Measurements from ENCODE around the gene CALR3.

DNA sequence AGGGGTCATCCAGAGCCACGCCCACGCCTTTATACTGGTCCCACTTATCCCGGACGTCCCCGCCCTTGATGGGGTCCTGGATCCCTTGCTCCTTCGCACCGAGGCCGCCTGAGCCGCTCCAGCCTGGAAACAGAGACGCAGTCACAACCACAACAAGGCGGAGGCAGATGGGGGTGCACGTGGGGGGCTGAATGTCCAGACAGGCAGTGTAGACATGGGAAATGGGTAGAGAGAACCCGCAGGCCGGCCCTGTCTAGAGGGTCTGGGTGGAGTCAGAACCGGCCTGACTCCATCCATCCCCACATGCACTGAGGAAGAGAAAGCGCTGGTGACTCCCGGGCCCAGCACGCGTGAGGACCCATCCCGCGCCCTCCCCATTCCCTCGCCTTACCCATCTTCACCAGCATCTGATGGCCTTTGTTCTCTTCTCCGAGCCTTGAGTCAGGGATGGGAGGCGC, 23.3 kb upstream of the CALR3 start:
- TF ChIP-seq, protein P1, sequence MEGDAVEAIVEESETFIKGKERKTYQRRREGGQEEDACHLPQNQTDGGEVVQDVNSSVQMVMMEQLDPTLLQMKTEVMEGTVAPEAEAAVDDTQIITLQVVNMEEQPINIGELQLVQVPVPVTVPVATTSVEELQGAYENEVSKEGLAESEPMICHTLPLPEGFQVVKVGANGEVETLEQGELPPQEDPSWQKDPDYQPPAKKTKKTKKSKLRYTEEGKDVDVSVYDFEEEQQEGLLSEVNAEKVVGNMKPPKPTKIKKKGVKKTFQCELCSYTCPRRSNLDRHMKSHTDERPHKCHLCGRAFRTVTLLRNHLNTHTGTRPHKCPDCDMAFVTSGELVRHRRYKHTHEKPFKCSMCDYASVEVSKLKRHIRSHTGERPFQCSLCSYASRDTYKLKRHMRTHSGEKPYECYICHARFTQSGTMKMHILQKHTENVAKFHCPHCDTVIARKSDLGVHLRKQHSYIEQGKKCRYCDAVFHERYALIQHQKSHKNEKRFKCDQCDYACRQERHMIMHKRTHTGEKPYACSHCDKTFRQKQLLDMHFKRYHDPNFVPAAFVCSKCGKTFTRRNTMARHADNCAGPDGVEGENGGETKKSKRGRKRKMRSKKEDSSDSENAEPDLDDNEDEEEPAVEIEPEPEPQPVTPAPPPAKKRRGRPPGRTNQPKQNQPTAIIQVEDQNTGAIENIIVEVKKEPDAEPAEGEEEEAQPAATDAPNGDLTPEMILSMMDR (IDR thresholded peaks at IDR 0.05) = no peak
- no peak for TF ChIP-seq POLR2AphosphoS5 (IDR thresholded peaks at IDR 0.05; ENCODE audit: low read depth, low read length)
- TF ChIP-seq, protein P2, sequence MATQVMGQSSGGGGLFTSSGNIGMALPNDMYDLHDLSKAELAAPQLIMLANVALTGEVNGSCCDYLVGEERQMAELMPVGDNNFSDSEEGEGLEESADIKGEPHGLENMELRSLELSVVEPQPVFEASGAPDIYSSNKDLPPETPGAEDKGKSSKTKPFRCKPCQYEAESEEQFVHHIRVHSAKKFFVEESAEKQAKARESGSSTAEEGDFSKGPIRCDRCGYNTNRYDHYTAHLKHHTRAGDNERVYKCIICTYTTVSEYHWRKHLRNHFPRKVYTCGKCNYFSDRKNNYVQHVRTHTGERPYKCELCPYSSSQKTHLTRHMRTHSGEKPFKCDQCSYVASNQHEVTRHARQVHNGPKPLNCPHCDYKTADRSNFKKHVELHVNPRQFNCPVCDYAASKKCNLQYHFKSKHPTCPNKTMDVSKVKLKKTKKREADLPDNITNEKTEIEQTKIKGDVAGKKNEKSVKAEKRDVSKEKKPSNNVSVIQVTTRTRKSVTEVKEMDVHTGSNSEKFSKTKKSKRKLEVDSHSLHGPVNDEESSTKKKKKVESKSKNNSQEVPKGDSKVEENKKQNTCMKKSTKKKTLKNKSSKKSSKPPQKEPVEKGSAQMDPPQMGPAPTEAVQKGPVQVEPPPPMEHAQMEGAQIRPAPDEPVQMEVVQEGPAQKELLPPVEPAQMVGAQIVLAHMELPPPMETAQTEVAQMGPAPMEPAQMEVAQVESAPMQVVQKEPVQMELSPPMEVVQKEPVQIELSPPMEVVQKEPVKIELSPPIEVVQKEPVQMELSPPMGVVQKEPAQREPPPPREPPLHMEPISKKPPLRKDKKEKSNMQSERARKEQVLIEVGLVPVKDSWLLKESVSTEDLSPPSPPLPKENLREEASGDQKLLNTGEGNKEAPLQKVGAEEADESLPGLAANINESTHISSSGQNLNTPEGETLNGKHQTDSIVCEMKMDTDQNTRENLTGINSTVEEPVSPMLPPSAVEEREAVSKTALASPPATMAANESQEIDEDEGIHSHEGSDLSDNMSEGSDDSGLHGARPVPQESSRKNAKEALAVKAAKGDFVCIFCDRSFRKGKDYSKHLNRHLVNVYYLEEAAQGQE (IDR thresholded peaks at IDR 0.05; ENCODE audit: insufficient read depth in 1 of 2, low read depth in 2 of 2, low read length in 1 of 2) = no peak

All from Panc1 (cell line).